22Rv1 (cell line): ENCODE results near the gene MTCL1.

ENCODE experiments used
- H3K27ac ChIP-seq: fragments of 450-650 bp; 2 replicates; pipeline ENCODE4 v1.5.1; 2017
- ZFX ChIP-seq: fragments of 450-650 bp; IDR thresholded peaks from 2 replicates; pipeline ENCODE4 v1.6.1; 2017; ENCODE audit warnings: antibody characterized with exemption, borderline replicate concordance
- TF ChIP-seq, protein P1 (sequence below): fragments of 450-650 bp; IDR thresholded peaks from 2 replicates; pipeline ENCODE4 v1.5.1; 2017; ENCODE audit warnings: mild to moderate bottlenecking

Gene MTCL1

DNA sequence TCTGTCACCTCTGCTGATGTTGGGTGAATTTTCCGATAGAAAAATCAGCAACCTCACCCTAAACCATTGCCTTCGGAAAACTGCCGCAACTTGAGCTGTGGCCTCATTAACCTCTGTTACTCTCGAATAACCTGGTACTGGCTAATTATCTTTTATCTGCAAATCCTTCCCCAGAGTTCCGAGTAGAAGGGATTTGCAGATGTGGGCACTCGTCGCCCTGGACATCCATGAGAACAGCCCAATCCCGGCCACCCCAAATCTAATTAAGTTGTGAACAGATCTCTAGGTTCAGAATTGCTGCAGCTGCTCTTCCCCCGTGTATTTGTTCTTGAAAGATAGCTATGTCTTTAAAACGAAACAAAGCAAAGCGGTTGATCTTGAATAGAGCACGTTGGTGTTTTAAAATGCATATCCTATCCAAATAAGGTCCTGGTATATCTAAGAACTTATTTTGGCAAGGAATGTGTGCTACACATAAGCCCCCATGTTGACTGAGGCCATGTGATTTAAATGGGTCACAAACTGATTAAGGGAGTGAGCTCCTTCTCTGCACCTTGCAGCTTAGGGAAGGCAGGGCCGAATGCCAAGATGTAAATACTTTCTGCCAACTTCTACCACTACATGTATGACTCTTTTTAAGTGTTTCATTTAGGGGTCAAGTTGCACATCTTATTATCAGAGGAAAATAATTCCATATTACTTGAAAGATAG lies 88.2 kb downstream of the MTCL1 start:
- TF ChIP-seq ZFX = no peak
- TF ChIP-seq, protein P1, sequence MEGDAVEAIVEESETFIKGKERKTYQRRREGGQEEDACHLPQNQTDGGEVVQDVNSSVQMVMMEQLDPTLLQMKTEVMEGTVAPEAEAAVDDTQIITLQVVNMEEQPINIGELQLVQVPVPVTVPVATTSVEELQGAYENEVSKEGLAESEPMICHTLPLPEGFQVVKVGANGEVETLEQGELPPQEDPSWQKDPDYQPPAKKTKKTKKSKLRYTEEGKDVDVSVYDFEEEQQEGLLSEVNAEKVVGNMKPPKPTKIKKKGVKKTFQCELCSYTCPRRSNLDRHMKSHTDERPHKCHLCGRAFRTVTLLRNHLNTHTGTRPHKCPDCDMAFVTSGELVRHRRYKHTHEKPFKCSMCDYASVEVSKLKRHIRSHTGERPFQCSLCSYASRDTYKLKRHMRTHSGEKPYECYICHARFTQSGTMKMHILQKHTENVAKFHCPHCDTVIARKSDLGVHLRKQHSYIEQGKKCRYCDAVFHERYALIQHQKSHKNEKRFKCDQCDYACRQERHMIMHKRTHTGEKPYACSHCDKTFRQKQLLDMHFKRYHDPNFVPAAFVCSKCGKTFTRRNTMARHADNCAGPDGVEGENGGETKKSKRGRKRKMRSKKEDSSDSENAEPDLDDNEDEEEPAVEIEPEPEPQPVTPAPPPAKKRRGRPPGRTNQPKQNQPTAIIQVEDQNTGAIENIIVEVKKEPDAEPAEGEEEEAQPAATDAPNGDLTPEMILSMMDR = no peak
- no peak overlapping the region for H3K27ac ChIP-seq

- no peak overlapping the region for H3K27ac ChIP-seq
- TF ChIP-seq ZFX = no peak
- TF ChIP-seq, protein P1 = no peak
Measured at GRCh38 chr18:8794156-8794933, 89.0 kb downstream of the MTCL1 start.

GRCh38 chr18:8794934-8795280 lies 89.6 kb downstream of the MTCL1 start:
- H3K27ac ChIP-seq = no peak overlapping the region
- no peak for TF ChIP-seq ZFX
- TF ChIP-seq, protein P1 = no peak

DNA sequence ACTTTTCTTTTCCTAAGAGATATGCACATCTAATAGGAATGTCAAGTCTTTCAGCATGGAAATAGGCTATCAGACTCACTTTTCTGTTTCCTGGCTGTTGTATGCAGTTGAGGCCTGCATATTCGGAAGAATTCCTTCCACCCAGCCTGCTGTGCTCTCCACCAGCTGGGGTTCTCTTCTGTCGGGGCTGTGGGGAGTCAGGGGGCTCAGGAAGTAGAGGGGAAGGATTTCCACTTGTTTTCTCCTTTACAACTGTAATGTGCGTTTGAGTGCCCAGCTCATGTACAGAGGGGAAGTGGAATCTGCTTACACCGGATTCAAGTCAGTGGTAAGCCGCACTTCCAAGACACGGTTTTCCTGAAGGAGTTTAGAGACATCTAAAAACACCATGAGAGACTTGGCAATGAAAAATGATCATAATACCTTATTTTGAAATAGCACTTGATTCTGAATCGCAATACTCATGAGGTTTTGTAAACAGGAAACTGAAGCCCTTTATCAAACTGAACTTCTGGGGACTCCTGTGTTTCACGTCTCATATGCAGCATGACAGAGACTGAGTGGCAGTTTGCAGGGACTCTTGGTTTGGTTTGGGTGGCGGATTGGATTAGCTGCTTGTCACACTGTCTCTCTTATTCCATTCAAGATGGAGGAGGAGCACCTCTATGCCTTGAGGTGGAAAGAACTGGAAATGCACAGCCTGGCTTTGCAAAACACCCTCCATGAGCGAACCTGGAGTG lies 90.4 kb downstream of the MTCL1 start:
- TF ChIP-seq ZFX = no peak
- TF ChIP-seq, protein P1 = no peak
- H3K27ac ChIP-seq = no peak overlapping the region

- no peak overlapping the region for H3K27ac ChIP-seq
- TF ChIP-seq, protein P1 = no peak
- no peak for TF ChIP-seq ZFX
Measured at GRCh38 chr18:8797206-8797605, 91.8 kb downstream of the MTCL1 start.

DNA sequence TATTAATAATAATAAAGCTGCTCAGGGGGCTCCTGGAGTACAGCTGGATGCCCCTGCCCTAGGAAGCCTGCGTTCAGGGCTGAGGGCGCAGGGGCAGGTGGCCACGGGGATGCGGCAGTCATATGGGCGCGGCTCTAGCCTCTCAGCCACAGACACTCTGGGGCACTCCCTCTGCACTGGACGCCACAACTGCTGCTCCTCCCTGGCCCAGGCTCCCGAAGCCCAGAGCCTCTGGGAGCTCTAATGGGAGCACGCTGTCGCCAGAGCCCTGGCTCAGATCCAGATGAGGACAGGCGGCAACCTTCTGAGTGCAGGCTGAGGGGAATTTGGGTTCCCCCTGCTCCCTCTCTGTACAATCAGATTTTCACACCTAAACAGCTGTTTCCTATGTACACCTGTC lies 93.6 kb downstream of the MTCL1 start:
- no peak for TF ChIP-seq ZFX
- no peak overlapping the region for H3K27ac ChIP-seq

DNA sequence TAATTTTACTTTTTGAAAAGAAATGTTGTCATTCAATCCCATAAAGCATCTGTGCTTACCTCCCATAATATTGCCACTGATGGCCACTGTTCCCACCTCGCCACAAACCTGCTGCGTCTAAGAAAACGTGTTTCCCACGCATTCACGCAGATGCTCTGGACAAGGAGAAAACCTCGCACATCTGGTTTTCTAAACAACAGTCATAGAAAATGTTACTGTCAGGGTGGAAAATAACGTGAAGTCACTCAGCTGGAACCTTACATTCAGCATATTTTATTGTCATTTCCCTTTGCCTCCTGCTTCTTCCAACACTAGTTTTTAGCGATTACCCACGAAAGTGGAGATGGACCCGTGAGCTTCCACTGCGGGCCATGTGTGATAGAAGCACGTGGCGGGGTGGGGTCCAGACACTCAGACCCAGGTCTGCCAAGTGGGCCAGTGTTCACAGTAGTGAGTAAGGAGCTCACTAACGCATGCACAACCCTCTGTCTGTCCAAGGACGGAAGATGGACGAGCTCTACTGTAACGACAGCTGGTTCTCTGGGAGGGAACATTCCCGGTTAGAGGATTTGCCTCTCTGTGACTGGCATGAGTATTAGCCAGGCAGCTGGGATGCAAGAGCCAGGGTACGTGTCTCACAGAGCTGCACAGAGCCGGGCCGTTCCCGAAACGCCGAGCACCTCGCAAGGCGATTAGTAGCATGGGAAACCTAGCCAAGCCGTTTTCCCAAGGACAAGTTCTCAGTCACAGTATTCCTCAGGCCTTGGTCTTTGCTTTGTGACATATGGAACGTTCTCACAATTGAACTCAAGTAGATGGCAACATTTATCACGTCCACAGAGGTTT lies 94.5 kb downstream of the MTCL1 start:
- no peak for TF ChIP-seq ZFX
- TF ChIP-seq, protein P1 = no peak
- H3K27ac ChIP-seq = no peak overlapping the region
